ENCODE measurements around the gene RAMP2.

DNA sequence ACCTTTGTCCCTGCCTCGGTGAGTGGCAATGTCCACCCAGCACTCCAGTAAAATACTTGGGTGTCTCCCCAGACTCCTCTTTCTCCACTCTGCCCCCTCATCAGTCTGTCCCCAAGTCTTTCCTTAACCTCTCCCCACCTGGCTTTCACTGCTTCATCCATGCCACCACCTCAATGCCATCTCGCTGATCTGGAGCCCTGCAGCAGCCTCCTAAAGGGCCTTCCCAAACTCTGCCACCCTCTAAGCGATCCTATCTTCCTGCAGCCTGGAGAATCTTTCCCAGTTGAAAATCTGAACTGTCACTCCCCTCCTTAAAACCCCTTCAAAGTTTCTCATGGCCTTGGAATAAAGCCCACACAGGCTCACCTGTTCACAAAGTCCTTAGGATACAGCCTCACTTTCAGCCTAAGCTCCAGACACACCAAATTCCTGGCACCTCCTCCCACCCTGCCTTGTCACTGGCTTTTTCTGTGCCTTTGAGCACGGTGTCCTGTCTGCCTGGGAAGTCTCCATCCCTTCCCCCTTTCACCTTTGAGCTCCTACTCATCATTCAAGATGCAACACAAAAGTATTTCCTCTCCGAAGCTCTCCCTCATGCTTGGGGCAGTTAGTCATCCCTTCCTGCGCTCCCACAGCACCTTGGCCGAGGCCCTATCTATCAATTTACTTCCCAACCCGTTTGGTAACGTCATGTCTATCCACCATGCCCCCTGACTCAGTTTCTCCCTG is 22.2 kb downstream of the RAMP2 start:
- TF ChIP-seq, protein P1, sequence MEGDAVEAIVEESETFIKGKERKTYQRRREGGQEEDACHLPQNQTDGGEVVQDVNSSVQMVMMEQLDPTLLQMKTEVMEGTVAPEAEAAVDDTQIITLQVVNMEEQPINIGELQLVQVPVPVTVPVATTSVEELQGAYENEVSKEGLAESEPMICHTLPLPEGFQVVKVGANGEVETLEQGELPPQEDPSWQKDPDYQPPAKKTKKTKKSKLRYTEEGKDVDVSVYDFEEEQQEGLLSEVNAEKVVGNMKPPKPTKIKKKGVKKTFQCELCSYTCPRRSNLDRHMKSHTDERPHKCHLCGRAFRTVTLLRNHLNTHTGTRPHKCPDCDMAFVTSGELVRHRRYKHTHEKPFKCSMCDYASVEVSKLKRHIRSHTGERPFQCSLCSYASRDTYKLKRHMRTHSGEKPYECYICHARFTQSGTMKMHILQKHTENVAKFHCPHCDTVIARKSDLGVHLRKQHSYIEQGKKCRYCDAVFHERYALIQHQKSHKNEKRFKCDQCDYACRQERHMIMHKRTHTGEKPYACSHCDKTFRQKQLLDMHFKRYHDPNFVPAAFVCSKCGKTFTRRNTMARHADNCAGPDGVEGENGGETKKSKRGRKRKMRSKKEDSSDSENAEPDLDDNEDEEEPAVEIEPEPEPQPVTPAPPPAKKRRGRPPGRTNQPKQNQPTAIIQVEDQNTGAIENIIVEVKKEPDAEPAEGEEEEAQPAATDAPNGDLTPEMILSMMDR (IDR thresholded peaks at IDR 0.05): no peak
- TF ChIP-seq POLR2A (IDR thresholded peaks at IDR 0.05): no peak

All from sigmoid colon (tissue), 3 donors.